Naive B cell (primary cell): ENCODE measurements around the gene ATP5MC3. TPM values are rescaled to one million over a fixed set of nuclear protein-coding genes. Genes with fewer than 3 reads are reported as not detected.

Experiments used
- ATAC-seq, 2 donors: fragments of 150-1000 bp; cut with Tn5 transposase; 2 replicates each; pipeline ENCODE4 v1.10.0; 2021; ENCODE audit warnings: low read depth in 2 of 2, mild to moderate bottlenecking in 2 of 2, moderate library complexity in 2 of 2
- DNase-seq: peaks from one replicate; pipeline ENCODE4 v3.0.0; 2022
- H3K27ac Mint-ChIP-seq, 6 donors: one replicate each; pipeline ENCODE4 v1.8.0; 2020 to 2022; ENCODE audit warnings: mild to moderate bottlenecking in 6 of 6, mixed read lengths in 6 of 6, moderate library complexity in 5 of 6, inconsistent platforms in 2 of 6
- H3K27me3 Mint-ChIP-seq, 3 donors: one replicate each; pipeline ENCODE4 v1.8.0; 2021 to 2022; ENCODE audit warnings: mixed read lengths in 3 of 3, mild to moderate bottlenecking in 1 of 3
- H3K36me3 Mint-ChIP-seq, 2 donors: one replicate each; pipeline ENCODE4 v1.8.0; 2020 to 2022; ENCODE audit warnings: mixed read lengths in 2 of 2, inconsistent platforms in 1 of 2, mild to moderate bottlenecking in 1 of 2
- H3K4me1 Mint-ChIP-seq, 3 donors: one replicate each; pipeline ENCODE4 v1.8.0; 2020 to 2022; ENCODE audit warnings: mixed read lengths in 3 of 3, inconsistent platforms in 1 of 3, mild to moderate bottlenecking in 1 of 3, moderate library complexity in 1 of 3
- H3K4me3 Mint-ChIP-seq, 8 donors: one replicate each; pipeline ENCODE4 v1.8.0; 2020 to 2022; ENCODE audit warnings: mild to moderate bottlenecking in 8 of 8, mixed read lengths in 8 of 8, moderate library complexity in 8 of 8, inconsistent platforms in 2 of 8
- H3K9me3 Mint-ChIP-seq, 7 donors: one replicate each; pipeline ENCODE4 v1.8.0; 2020 to 2022; ENCODE audit warnings: mixed read lengths in 7 of 7, mild to moderate bottlenecking in 5 of 7, inconsistent platforms in 2 of 7, moderate library complexity in 1 of 7
- polyA plus RNA-seq, 6 donors: library from polyadenylated mRNA; unstranded; fragments of 300-500 nt; fragmentation: Illumina TruSeq; gene quantifications; one replicate each; pipeline ENCODE4 v1.2.3, GENCODE V29; 2021; ENCODE audit warnings: low read depth in 6 of 6

The ATP5MC3 gene
- polyA plus RNA-seq, 6 donors from 2014 or later: 240 to 369 (median 311) TPM

GRCh38 chr2:175164235-175164634 is 17.3 kb downstream of the ATP5MC3 start:
- H3K9me3 Mint-ChIP-seq: no peaks in the 10 kb centered on the region
- H3K4me1 Mint-ChIP-seq: peaks cover 20 to 52% (median 30%) of the 10 kb centered on the region in 3 donors
- ATAC-seq (no peak), DNase-seq (no peak)
- H3K27me3 Mint-ChIP-seq: no peaks in the 10 kb centered on the region
- H3K27ac Mint-ChIP-seq: peak overlapping the region in 2 of 6 donors; percentile 33 to 54
- no peaks in the 10 kb centered on the region for H3K36me3 Mint-ChIP-seq
- no peak overlapping the region for H3K4me3 Mint-ChIP-seq

GRCh38 chr2:175158894-175159293 is 22.6 kb downstream of the ATP5MC3 start:
- Mint-ChIP-seq H3K4me1 (peaks cover 20 to 49% (median 36%) of the 10 kb centered on the region in 3 donors), H3K27me3 (no peaks in the 10 kb centered on the region), H3K9me3 (no peaks in the 10 kb centered on the region), H3K27ac (no peak overlapping the region), H3K36me3 (peaks cover 0 to 3% of the 10 kb centered on the region in 2 donors), H3K4me3 (no peak overlapping the region)
- ATAC-seq (no peak), DNase-seq (no peak)

DNA sequence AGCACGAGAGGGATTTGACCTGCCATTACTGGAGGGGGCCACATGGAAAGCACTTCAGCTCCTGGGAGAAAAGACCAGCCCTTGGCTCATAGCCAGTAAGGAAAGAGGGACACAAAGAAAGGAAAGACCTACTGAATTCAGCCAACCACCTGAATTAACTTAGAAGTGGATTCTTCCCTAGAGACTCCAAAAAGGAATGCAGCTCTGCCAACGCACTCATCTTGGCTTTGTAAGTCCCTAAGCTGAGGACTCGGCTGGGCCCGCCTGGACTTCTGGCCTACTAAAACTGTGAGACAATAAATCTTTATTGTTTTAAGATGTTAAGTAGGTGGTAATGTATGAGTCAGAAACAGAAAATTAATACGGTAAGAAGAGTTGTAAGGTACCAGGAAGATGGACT is 25.0 kb downstream of the ATP5MC3 start:
- no peak for DNase-seq
- Mint-ChIP-seq H3K9me3 (no peaks in the 10 kb centered on the region), H3K4me1 (peaks cover 25 to 35% (median 32%) of the 10 kb centered on the region in 3 donors), H3K27ac (no peak overlapping the region), H3K36me3 (peaks cover 0 to 3% of the 10 kb centered on the region in 2 donors), H3K27me3 (no peaks in the 10 kb centered on the region), H3K4me3 (no peak overlapping the region)
- ATAC-seq: no peak

- H3K4me3 Mint-ChIP-seq: no peak overlapping the region
- no peak for DNase-seq
- ATAC-seq: no peak
- H3K27me3 Mint-ChIP-seq: no peaks in the 10 kb centered on the region
- H3K27ac Mint-ChIP-seq: peak overlapping the region in 1 of 6 donors; percentile 24
- no peaks in the 10 kb centered on the region for H3K9me3 Mint-ChIP-seq
- peaks cover 3 to 4% of the 10 kb centered on the region in 2 donors for H3K36me3 Mint-ChIP-seq
- H3K4me1 Mint-ChIP-seq: peaks cover 18 to 21% (median 20%) of the 10 kb centered on the region in 3 donors
Observed at GRCh38 chr2:175154661-175155082, 26.8 kb downstream of the ATP5MC3 start.

DNA sequence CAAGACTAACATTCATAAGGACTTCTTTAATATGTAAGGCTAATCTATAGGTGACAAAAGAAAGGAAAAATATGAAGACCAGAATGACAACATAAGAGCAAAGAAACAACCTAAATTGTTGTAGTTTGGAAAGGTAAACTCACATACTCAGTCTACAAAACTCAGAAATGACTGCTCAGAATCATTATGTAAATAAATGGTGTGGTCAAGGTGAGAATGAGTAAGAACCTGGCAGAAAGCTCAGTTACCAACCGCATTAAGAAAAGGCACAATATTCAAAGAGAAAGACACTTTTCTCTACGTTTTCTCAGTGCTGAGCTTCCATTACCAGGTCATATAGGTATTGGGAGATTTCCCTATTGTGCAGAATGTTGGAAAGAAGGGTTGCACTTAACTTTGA is 29.3 kb downstream of the ATP5MC3 start:
- DNase-seq (no peak), ATAC-seq (no peak)
- peaks cover 3 to 18% of the 10 kb centered on the region in 2 donors for H3K36me3 Mint-ChIP-seq
- peak overlapping the region in 2 of 6 donors; percentile 9 to 12 for H3K27ac Mint-ChIP-seq
- H3K4me1 Mint-ChIP-seq: peaks cover 19 to 35% (median 31%) of the 10 kb centered on the region in 3 donors
- H3K27me3 Mint-ChIP-seq: no peaks in the 10 kb centered on the region
- no peak overlapping the region for H3K4me3 Mint-ChIP-seq
- no peaks in the 10 kb centered on the region for H3K9me3 Mint-ChIP-seq

DNA sequence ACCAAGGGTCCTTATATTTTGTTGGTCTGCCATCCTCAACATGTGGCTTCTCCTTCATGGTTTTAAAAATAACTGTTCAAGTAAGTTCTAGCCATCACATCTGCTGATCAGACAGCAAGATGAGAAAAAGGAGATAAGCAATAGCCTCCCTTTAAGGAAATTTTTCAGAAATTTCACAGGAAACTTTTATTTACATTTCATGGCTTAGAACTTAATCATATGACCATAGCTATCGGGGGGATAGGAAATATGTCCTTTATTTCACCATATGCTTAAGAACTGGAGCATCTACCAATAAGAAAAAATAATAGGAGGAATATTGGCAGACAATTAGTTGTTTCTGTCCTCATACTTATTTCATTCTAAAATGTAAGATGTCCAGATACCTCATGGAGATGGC is 29.7 kb downstream of the ATP5MC3 start:
- DNase-seq (no peak), ATAC-seq (no peak)
- Mint-ChIP-seq H3K4me3 (no peak overlapping the region), H3K9me3 (no peaks in the 10 kb centered on the region), H3K36me3 (peaks cover 3 to 18% of the 10 kb centered on the region in 2 donors), H3K4me1 (peaks cover 16 to 32% (median 29%) of the 10 kb centered on the region in 3 donors), H3K27me3 (no peaks in the 10 kb centered on the region), H3K27ac (no peak overlapping the region)

- Mint-ChIP-seq H3K36me3 (peaks cover 5 to 18% of the 10 kb centered on the region in 2 donors), H3K27ac (no peak overlapping the region), H3K4me1 (peaks cover 26 to 36% (median 31%) of the 10 kb centered on the region in 3 donors), H3K4me3 (no peak overlapping the region), H3K27me3 (no peaks in the 10 kb centered on the region), H3K9me3 (no peaks in the 10 kb centered on the region)
- DNase-seq (no peak), ATAC-seq (no peak)
Observed at GRCh38 chr2:175147186-175147585, 34.3 kb downstream of the ATP5MC3 start.

- Mint-ChIP-seq H3K27ac (peak overlapping the region in 3 of 6 donors; percentile 1 to 66 (median 54)), H3K4me1 (peaks cover 17 to 33% (median 25%) of the 10 kb centered on the region in 3 donors), H3K36me3 (peaks cover 6% of the 10 kb centered on the region in 2 donors), H3K9me3 (no peaks in the 10 kb centered on the region), H3K4me3 (no peak overlapping the region), H3K27me3 (no peaks in the 10 kb centered on the region)
- DNase-seq: no peak
- no peak for ATAC-seq
Observed at GRCh38 chr2:175143678-175144077, 37.8 kb downstream of the ATP5MC3 start.

GRCh38 chr2:175143191-175143590 is 38.3 kb downstream of the ATP5MC3 start:
- no peaks in the 10 kb centered on the region for H3K9me3 Mint-ChIP-seq
- H3K36me3 Mint-ChIP-seq: peaks cover 7 to 10% of the 10 kb centered on the region in 2 donors
- peaks cover 18 to 37% (median 25%) of the 10 kb centered on the region in 3 donors for H3K4me1 Mint-ChIP-seq
- H3K27me3 Mint-ChIP-seq: no peaks in the 10 kb centered on the region
- ATAC-seq (no peak), DNase-seq (no peak)
- H3K27ac Mint-ChIP-seq: no peak overlapping the region
- no peak overlapping the region for H3K4me3 Mint-ChIP-seq

- Mint-ChIP-seq H3K4me1 (peaks cover 19 to 55% (median 41%) of the 10 kb centered on the region in 3 donors), H3K27me3 (no peaks in the 10 kb centered on the region), H3K36me3 (peaks cover 11% of the 10 kb centered on the region in 2 donors), H3K9me3 (no peaks in the 10 kb centered on the region), H3K4me3 (no peak overlapping the region), H3K27ac (peak overlapping the region in 1 of 6 donors; percentile 80)
- ATAC-seq (no peak), DNase-seq (no peak)
Observed at GRCh38 chr2:175140332-175140731, 41.2 kb downstream of the ATP5MC3 start.

DNA sequence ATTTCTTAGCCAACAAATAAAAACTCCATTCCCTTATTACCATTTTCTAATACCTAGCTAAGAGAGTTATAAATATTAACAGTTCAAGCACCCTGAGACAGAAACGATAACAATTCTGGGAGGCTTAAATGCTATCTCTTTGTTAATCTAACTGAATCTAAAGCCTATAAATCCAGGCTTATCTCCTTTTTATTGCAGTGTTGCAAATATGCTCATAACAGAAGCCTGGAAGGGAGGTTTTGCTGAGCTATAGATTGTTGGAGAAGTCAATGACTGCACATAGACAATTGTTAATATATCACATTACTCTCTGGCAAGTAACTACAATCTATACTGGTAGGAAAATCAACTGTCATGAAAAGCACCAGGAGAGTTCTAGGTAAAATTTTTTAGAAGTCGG is 43.7 kb downstream of the ATP5MC3 start:
- Mint-ChIP-seq H3K4me3 (no peak overlapping the region), H3K27ac (no peak overlapping the region), H3K9me3 (no peaks in the 10 kb centered on the region), H3K27me3 (no peaks in the 10 kb centered on the region), H3K36me3 (peaks cover 11 to 16% of the 10 kb centered on the region in 2 donors), H3K4me1 (peaks cover 19 to 42% (median 39%) of the 10 kb centered on the region in 3 donors)
- ATAC-seq: no peak
- no peak for DNase-seq

DNA sequence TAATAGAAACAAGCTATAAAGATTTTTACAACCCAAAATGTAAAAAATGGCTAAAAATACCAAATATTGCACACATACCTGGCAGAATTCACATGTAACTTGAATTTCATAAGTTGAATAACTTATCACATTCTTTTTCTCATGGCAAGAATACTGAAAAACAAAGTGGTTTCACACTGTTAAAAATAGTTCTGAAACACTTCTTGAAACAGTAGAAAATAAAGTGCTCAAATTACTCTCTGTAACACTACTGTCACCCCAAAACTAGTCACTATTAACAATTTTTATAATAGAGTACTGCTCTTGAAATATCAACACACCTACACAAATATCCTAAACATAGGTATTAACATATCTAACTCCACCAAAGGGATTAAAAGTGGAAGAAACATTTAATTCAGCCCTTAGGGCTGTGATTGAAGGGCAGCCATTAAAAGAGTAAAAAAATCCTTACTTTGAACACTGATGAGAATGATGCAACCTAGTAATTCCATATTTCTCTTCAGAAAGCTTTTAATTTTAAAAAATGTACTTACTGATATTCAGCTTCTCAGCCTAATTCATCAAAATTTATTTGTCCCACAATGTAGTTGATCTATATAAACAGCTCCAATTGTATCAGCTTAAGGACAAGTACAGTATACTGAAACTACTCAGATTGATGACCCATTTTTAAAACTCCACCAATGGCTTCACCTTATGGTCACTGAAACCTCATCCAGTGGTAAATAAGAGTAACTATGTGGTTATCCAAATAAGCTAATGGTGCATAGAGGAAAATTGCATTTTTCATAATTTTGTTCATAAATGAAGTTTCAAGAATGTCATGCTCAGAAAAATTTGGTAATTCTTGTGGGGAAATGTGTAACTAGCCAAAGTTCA is 44.9 kb downstream of the ATP5MC3 start:
- peaks cover 14 to 36% (median 27%) of the 10 kb centered on the region in 3 donors for H3K4me1 Mint-ChIP-seq
- no peak for ATAC-seq
- H3K9me3 Mint-ChIP-seq: no peaks in the 10 kb centered on the region
- DNase-seq: no peak
- H3K36me3 Mint-ChIP-seq: peaks cover 11 to 16% of the 10 kb centered on the region in 2 donors
- no peaks in the 10 kb centered on the region for H3K27me3 Mint-ChIP-seq
- peak overlapping the region in 1 of 8 donors; percentile 7 for H3K4me3 Mint-ChIP-seq
- H3K27ac Mint-ChIP-seq: peak overlapping the region in 2 of 6 donors; percentile 58 to 72

DNA sequence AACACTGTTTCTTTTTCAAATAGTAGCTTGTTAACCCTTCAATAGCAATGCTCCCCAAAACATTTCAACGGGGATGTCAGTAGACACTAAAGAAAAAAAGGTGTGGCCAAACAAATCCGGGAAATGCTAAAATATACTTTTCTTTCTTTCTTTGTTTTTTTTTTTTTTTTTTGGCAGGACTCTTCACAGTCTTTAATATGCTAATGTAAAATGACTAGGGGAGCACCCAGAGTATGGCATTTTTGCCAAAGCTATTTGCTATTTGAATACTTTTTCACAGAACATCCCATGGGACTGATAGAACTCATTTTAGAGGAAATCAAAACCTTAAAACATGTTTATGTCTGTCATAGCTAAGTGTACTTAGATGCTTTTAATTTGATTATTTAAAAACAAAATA is 45.6 kb downstream of the ATP5MC3 start:
- Mint-ChIP-seq H3K27ac (no peak overlapping the region), H3K9me3 (no peaks in the 10 kb centered on the region), H3K36me3 (peaks cover 11 to 16% of the 10 kb centered on the region in 2 donors), H3K4me1 (peaks cover 14 to 36% (median 25%) of the 10 kb centered on the region in 3 donors), H3K27me3 (no peaks in the 10 kb centered on the region), H3K4me3 (no peak overlapping the region)
- no peak for DNase-seq
- ATAC-seq: no peak

- ATAC-seq (no peak), DNase-seq (no peak)
- Mint-ChIP-seq H3K4me1 (peaks cover 14 to 36% (median 23%) of the 10 kb centered on the region in 3 donors), H3K36me3 (peaks cover 14 to 16% of the 10 kb centered on the region in 2 donors), H3K4me3 (no peak overlapping the region), H3K27ac (peak overlapping the region in 3 of 6 donors; percentile 8 to 56 (median 23)), H3K27me3 (no peaks in the 10 kb centered on the region), H3K9me3 (no peaks in the 10 kb centered on the region)
Observed at GRCh38 chr2:175135177-175135576, 46.3 kb downstream of the ATP5MC3 start.
